Transverse colon (tissue), 4 donors: Measurements from ENCODE around the gene NUTF2.

Source experiments
- POLR2AphosphoS5 ChIP-seq, 3 donors: sonication (generic); formaldehyde crosslinking; IDR thresholded peaks; one replicate each; pipeline ENCODE4 v1.6.1; 2016; ENCODE audit warnings: antibody characterized with exemption in 3 of 3
- TF ChIP-seq, protein P1 (sequence below), 5 experiments: fragments of 200-600 bp in 3 of 5; fragments of 450-650 bp in 2 of 5; sonication (generic) in 3 of 5; IDR thresholded peaks; 1 replicate in 2 of 5; 2 replicates in 3 of 5; pipeline ENCODE4 v1.5.1; 2016 to 2017; ENCODE audit warnings: antibody characterized with exemption in 5 of 5, inconsistent platforms in 3 of 5, mild to moderate bottlenecking in 2 of 5, moderate library complexity in 1 of 5

DNA sequence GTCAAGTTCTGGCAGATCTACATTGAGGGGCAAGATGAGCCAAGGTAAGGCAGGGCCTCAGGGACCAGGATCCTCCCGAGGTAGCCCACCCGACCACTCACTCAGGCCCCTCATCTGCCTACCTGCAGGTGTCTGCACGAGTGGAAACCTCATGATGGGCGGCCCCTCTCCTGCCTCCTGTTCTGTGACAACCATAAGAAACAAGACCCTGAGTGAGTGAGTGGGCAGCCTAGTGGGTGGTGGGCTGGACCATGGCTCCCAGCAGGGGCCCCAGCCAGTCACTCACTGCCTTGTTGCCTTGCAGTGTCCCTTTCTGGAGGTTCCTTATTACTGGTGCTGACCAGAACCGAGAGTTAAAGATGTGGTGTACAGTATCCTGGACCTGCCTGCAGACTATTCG is 31.5 kb downstream of the NUTF2 start:
- TF ChIP-seq, protein P1, sequence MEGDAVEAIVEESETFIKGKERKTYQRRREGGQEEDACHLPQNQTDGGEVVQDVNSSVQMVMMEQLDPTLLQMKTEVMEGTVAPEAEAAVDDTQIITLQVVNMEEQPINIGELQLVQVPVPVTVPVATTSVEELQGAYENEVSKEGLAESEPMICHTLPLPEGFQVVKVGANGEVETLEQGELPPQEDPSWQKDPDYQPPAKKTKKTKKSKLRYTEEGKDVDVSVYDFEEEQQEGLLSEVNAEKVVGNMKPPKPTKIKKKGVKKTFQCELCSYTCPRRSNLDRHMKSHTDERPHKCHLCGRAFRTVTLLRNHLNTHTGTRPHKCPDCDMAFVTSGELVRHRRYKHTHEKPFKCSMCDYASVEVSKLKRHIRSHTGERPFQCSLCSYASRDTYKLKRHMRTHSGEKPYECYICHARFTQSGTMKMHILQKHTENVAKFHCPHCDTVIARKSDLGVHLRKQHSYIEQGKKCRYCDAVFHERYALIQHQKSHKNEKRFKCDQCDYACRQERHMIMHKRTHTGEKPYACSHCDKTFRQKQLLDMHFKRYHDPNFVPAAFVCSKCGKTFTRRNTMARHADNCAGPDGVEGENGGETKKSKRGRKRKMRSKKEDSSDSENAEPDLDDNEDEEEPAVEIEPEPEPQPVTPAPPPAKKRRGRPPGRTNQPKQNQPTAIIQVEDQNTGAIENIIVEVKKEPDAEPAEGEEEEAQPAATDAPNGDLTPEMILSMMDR (IDR thresholded peaks at IDR 0.05), result no peak
- no peak for TF ChIP-seq POLR2AphosphoS5 (IDR thresholded peaks at IDR 0.05)
